Cardiac fibroblast (primary cell): ENCODE measurements around the gene HGF.

ENCODE experiments used
- DNase-seq, 2 donors: peaks; one replicate each; pipeline versions ENCODE4 v3.0.0 to v3.0.0-alpha.2; 2010; ENCODE audit warnings: low read depth in 2 of 2
- H3K4me3 ChIP-seq, 2 donors: replicated peaks in 1 of 2; 1 replicate in 1 of 2; 2 replicates in 1 of 2; pipeline ENCODE4 v1.5.1; 2011; ENCODE audit warnings: low read depth in 2 of 2, low read length in 2 of 2, mild to moderate bottlenecking in 2 of 2, moderate library complexity in 1 of 2
- TF ChIP-seq, protein P1 (sequence below): IDR thresholded peaks from one replicate; pipeline ENCODE4 v1.5.1; 2011; ENCODE audit warnings: low read depth, mild to moderate bottlenecking, low read length, inconsistent platforms

HGF gene

DNA sequence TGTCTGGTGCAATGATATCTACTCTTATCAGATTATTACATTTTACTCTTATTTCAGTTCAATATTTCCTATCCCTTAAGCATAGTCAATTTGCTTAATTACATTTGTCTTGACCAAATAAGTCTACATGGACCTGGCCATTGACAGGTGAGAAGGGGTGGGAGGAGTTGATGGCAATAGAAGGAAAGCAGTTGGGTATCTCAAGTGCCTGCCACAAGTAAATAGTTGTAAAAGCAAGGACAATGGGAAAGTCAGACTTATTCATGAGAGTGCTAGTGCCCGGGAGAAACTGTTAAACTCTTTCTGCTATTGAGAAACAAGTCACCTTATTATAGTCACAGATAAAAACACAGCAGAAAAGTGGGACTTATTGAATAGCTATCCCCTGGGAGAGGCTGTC, 32.4 kb upstream of the HGF start:
- no peak overlapping the region for H3K4me3 ChIP-seq
- DNase-seq, result no peak
- TF ChIP-seq, protein P1, sequence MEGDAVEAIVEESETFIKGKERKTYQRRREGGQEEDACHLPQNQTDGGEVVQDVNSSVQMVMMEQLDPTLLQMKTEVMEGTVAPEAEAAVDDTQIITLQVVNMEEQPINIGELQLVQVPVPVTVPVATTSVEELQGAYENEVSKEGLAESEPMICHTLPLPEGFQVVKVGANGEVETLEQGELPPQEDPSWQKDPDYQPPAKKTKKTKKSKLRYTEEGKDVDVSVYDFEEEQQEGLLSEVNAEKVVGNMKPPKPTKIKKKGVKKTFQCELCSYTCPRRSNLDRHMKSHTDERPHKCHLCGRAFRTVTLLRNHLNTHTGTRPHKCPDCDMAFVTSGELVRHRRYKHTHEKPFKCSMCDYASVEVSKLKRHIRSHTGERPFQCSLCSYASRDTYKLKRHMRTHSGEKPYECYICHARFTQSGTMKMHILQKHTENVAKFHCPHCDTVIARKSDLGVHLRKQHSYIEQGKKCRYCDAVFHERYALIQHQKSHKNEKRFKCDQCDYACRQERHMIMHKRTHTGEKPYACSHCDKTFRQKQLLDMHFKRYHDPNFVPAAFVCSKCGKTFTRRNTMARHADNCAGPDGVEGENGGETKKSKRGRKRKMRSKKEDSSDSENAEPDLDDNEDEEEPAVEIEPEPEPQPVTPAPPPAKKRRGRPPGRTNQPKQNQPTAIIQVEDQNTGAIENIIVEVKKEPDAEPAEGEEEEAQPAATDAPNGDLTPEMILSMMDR, result no peak

DNA sequence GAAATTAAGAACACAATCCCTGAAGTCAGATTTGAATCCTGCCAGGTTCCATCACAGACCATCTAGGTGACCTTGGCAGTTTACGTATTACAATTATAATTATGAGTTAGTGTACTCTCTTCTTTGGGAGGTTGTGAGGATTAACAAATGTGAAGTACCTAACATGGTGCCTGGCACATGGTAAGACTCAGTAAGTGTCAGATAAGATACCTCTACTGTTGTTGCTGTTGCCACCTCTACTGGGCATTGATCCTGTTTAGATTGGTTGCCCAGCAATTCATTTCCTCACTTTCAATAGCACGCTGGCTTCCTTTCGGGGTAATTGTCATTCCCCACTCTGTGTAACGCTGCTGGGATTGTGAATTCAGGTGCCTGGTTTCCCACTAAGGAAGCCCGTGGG, 31.7 kb upstream of the HGF start:
- H3K4me3 ChIP-seq, result no peak overlapping the region
- no peak for DNase-seq
- TF ChIP-seq, protein P1, result no peak

DNA sequence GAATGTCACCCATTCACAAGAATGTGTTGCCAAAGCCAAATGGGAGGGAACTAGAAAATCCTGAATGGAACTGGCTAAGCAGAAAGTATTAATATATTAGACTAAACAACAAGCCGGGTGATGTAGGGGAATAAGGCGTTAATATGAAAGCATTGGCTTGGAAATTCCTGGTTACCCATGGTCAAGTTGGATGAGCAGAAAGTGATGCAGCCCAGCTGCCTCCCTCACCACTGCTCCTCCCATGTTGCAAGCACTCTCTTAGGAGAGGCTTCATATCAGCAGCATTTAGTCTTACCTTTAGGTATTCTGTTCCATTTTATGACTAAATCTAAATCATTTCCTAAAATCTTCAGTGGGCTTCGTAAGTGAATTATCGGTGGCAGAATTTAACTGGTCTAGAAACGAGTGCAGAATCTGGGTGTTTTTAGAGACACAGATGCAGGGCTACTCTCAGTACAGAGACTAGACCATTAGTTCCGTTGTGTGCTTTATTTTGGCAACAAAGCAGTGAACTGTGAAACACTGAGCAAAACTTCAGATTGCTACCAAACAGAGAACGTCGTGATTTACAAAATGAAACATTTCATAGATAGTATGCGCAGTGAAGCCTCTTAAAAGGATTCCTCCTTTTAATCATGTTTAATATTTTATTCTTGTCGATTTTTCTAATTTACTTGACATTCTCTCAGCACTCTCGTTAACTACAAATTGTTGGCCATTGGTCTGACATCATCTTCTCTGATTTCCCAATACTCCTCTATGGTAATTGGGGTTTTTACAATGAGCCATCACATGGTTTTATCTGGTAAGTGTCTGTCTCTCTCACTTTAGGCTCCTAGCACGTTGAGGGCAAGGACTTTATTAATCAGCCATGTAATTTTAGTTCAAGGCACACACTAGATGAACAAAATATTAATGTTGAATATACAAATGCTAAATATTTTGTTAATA, 22.0 kb upstream of the HGF start:
- TF ChIP-seq, protein P1, result no peak
- no peak overlapping the region for H3K4me3 ChIP-seq
- DNase-seq, result no peak

DNA sequence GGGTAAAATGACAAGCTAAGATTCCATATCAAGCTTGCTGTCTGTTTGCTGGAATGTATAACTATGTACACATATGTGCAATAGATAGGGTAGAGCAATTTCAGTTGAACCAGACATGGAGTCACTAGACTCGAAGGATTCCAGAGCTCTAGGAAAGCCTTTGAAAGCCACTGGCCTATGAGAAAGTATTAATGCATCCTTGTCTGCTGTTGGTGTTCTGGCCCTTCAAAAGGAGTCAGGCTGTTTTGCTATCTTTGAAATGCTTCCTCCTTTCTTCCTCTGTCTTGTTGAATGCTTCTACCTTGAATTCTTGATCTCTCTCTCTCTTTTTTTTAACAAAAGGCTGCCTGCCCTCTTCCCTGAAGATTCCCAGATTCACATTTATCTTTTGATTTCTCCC, 20.8 kb upstream of the HGF start:
- H3K4me3 ChIP-seq, result no peak overlapping the region
- DNase-seq, result no peak
- TF ChIP-seq, protein P1, result no peak

DNA sequence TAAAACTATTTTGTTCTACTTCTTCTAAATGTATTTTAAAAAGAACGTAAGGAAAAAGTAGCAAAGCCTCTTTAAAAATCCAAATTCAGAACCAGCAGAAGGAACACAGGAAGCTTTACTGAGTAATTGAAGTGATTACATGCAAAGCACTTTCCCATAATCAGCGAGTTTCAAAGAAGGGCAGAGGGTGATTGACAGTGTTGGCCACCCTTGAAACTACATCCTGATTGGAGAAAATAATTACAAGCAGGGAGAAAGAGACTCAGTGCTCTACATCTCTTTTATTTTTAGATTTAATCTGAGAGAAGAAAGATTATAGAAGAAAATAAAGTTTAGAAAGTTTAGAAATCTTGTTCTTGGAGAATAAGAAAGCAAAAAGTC, 20.3 kb upstream of the HGF start:
- no peak overlapping the region for H3K4me3 ChIP-seq
- no peak for DNase-seq
- TF ChIP-seq, protein P1, result no peak

DNA sequence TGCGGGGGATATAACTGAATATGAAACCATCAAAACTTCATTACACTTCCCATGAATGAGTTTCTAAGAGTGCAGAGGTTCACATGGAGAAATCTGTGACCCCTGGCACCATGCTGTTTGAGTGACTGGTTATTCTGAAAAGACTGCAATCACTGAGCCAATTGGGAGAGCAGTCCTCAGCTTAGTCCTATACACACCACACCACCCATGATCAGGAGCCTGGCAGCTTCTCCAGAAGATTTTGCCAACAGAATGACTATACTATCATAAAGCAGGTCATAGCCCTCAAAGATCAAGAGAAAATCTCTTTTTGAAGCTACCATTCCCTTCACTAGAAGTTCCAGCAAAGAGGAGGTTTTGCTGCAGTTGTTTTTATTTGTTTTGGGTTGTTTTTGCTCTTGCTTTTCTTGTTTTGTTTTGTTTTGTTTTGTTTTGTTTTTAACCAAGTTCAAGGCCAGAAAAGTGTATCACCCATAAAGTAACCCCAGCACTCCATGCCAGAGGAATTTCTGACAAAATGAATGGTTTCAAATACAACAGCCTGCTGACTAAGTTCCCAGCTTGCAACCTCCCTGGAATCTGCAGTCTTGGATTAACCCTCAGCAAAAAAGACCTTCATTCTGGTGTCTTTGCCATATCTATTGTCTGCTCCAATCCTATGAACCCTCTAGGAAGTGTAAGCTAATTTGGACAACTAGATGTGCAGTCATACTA, 19.7 kb upstream of the HGF start:
- TF ChIP-seq, protein P1, result no peak
- DNase-seq, result peak; percentile 36 to 40
- no peak overlapping the region for H3K4me3 ChIP-seq
